H1 (cell line): ENCODE results near the gene REEP2. TPM values are rescaled to one million over a fixed set of nuclear protein-coding genes. Genes with fewer than 3 reads are reported as not detected.

ENCODE experiments used
- CTCF ChIA-PET: fragments of 300-600 bp; sonication (Branson Sonifier 250); formaldehyde crosslinking; loops from one replicate; lab custom pipeline; 2021; ENCODE audit not compliant: partially characterized antibody; lab: Charles Lee
- POLR2A ChIA-PET: fragments of 300-600 bp; sonication (Branson Sonifier 250); formaldehyde crosslinking; loops from one replicate; lab custom pipeline; 2021; ENCODE audit warnings: inconsistent platforms; ENCODE audit not compliant: partially characterized antibody; lab: Charles Lee
- DNase-seq, 2 experiments: peaks; one replicate each; pipeline versions ENCODE4 v3.0.0 to v3.0.0-alpha.2; 2010 to 2022; ENCODE audit warnings: low spot score in 2 of 2, low read depth in 1 of 2, mixed read lengths in 1 of 2
- FAIRE-seq: peaks from 2 replicates; lab custom pipeline; 2011; peaks lifted over from hg19 to GRCh38; lab: Jason Lieb, UNC
- H2AFZ ChIP-seq: 2 replicates; pipeline ENCODE4 v1.8.1; 2012; ENCODE audit warnings: low read length, inconsistent platforms
- H2AK5ac ChIP-seq: 2 replicates; pipeline ENCODE4 v1.6.1; 2013; ENCODE audit warnings: low read depth, low read length
- H2BK120ac ChIP-seq: replicated peaks from 2 replicates; pipeline ENCODE3; 2013; ENCODE audit warnings: low read depth, low read length, inconsistent platforms
- H2BK12ac ChIP-seq: 2 replicates; pipeline ENCODE4 v1.6.1; 2013; ENCODE audit warnings: low read depth, low read length
- H2BK15ac ChIP-seq: 2 replicates; pipeline ENCODE4 v1.6.1; 2013; ENCODE audit warnings: low read length
- H2BK20ac ChIP-seq: 2 replicates; pipeline ENCODE4 v1.6.1; 2013; ENCODE audit warnings: low read length
- H2BK5ac ChIP-seq: 2 replicates; pipeline ENCODE4 v1.6.1; 2013; ENCODE audit warnings: low read depth, low read length
- H3K14ac ChIP-seq: 2 replicates; pipeline ENCODE4 v1.6.1; 2013; ENCODE audit warnings: inconsistent platforms; ENCODE audit not compliant: insufficient read length
- H3K18ac ChIP-seq: 2 replicates; pipeline ENCODE4 v1.6.1; 2013; ENCODE audit warnings: low read length; ENCODE audit errors: extremely low read depth
- H3K23ac ChIP-seq: 2 replicates; pipeline ENCODE4 v1.6.1; 2013; ENCODE audit warnings: inconsistent platforms; ENCODE audit not compliant: insufficient read length
- H3K23me2 ChIP-seq: 2 replicates; pipeline ENCODE4 v1.6.1; 2013; ENCODE audit warnings: low read depth, low read length
- H3K27ac ChIP-seq: 2 replicates; pipeline ENCODE4 v1.6.1; 2011; ENCODE audit warnings: low read depth, low read length, inconsistent platforms
- H3K27me3 ChIP-seq, 4 experiments: replicated peaks in 1 of 4; 1 replicate in 1 of 4; 2 replicates in 3 of 4; pipeline versions ENCODE4 v1.6.1 to v1.8.1; 2011 to 2013; ENCODE audit warnings: low read length in 3 of 4, mild to moderate bottlenecking in 3 of 4, inconsistent platforms in 2 of 4, mixed read lengths in 2 of 4, moderate library complexity in 1 of 4; ENCODE audit not compliant: control insufficient read depth in 3 of 4, insufficient read depth in 3 of 4; ENCODE audit errors: extremely low read depth in 1 of 4
- H3K36me3 ChIP-seq, 4 experiments: 2 replicates each; pipeline versions ENCODE4 v1.6.1 to v1.8.1; 2011 to 2013; ENCODE audit warnings: mild to moderate bottlenecking in 4 of 4, low read length in 3 of 4, moderate library complexity in 2 of 4, control low read depth in 1 of 4, inconsistent platforms in 1 of 4; ENCODE audit not compliant: insufficient read depth in 4 of 4, control insufficient read depth in 2 of 4
- H3K4ac ChIP-seq: replicated peaks from 2 replicates; pipeline ENCODE3; 2013; ENCODE audit warnings: low read length, low read depth, mixed read lengths, inconsistent platforms; ENCODE audit not compliant: insufficient read length
- H3K4me1 ChIP-seq, 4 experiments: replicated peaks in 1 of 4; 1 replicate in 1 of 4; 2 replicates in 3 of 4; pipeline versions ENCODE4 v1.6.1 to v1.8.1; 2011 to 2013; ENCODE audit warnings: low read length in 3 of 4, inconsistent platforms in 2 of 4, mixed read lengths in 1 of 4; ENCODE audit not compliant: insufficient read depth in 4 of 4, control insufficient read depth in 3 of 4
- H3K4me2 ChIP-seq, 2 experiments: 2 replicates each; pipeline versions ENCODE4 v1.6.1 to v1.8.1; 2011 to 2013; ENCODE audit warnings: low read depth in 2 of 2, low read length in 2 of 2, control low read depth in 1 of 2, inconsistent platforms in 1 of 2, mild to moderate bottlenecking in 1 of 2; ENCODE audit not compliant: insufficient read depth in 1 of 2
- H3K4me3 ChIP-seq, 4 experiments: fragments of 200-600, 300-600 bp in 1 of 4; sonication (generic), shearing (Covaris generic), sonication (Bioruptor Twin) in 1 of 4; 2 replicates each; pipeline versions ENCODE4 v1.5.1 to v1.8.1; 2011 to 2016; ENCODE audit warnings: low read length in 4 of 4, low read depth in 3 of 4, control low read depth in 2 of 4, inconsistent platforms in 2 of 4, mild to moderate bottlenecking in 2 of 4, mixed read lengths in 1 of 4, moderate library complexity in 1 of 4; ENCODE audit not compliant: insufficient read depth in 2 of 4; ENCODE audit errors: extremely low read depth in 1 of 4
- H3K56ac ChIP-seq: replicated peaks from 2 replicates; pipeline ENCODE3; 2013; ENCODE audit warnings: low read depth, mild to moderate bottlenecking, mixed read lengths, low read length, inconsistent platforms; ENCODE audit not compliant: insufficient read length
- H3K79me1 ChIP-seq: 2 replicates; pipeline ENCODE4 v1.6.1; 2013; ENCODE audit warnings: low read depth, low read length, control low read depth
- H3K79me2 ChIP-seq, 2 experiments: 2 replicates each; pipeline versions ENCODE4 v1.6.1 to v1.8.1; 2012 to 2013; ENCODE audit warnings: low read length in 2 of 2, mild to moderate bottlenecking in 2 of 2, inconsistent platforms in 1 of 2; ENCODE audit not compliant: insufficient read depth in 2 of 2, control insufficient read depth in 1 of 2
- H3K9ac ChIP-seq, 4 experiments: replicated peaks in 1 of 4; 1 replicate in 1 of 4; 2 replicates in 3 of 4; pipeline versions ENCODE4 v1.6.1 to v1.8.1; 2011 to 2013; ENCODE audit warnings: low read depth in 3 of 4, low read length in 3 of 4, control low read depth in 2 of 4, mild to moderate bottlenecking in 2 of 4, moderate library complexity in 2 of 4, inconsistent platforms in 1 of 4; ENCODE audit errors: extremely low read depth in 1 of 4
- H3K9me3 ChIP-seq, 2 experiments: 2 replicates each; pipeline versions ENCODE4 v1.6.1 to v1.8.1; 2012 to 2013; ENCODE audit warnings: mild to moderate bottlenecking in 2 of 2, moderate library complexity in 2 of 2, control low read depth in 1 of 2, inconsistent platforms in 1 of 2, low read depth in 1 of 2, low read length in 1 of 2, mixed read lengths in 1 of 2; ENCODE audit not compliant: insufficient read depth in 2 of 2
- H4K20me1 ChIP-seq, 2 experiments: replicated peaks in 1 of 2; 2 replicates each; pipeline versions ENCODE3 to v1.8.1; 2011 to 2013; ENCODE audit warnings: inconsistent platforms in 2 of 2, low read length in 2 of 2, mild to moderate bottlenecking in 1 of 2; ENCODE audit not compliant: insufficient read depth in 2 of 2, control insufficient read depth in 1 of 2
- H4K5ac ChIP-seq: 2 replicates; pipeline ENCODE4 v1.6.1; 2013; ENCODE audit warnings: low read length, low read depth, mixed read lengths, inconsistent platforms; ENCODE audit not compliant: insufficient read length
- H4K8ac ChIP-seq: 2 replicates; pipeline ENCODE4 v1.8.0; 2013; ENCODE audit warnings: mild to moderate bottlenecking, moderate library complexity, low read length, inconsistent platforms; ENCODE audit not compliant: insufficient read depth; ENCODE audit errors: extremely low read depth
- H4K91ac ChIP-seq: replicated peaks from 2 replicates; pipeline ENCODE3; 2013; ENCODE audit warnings: low read length, mixed read lengths, inconsistent platforms; ENCODE audit not compliant: insufficient read length
- CEBPB ChIP-seq: IDR thresholded peaks from 2 replicates; pipeline ENCODE4 v1.6.1; 2012; ENCODE audit warnings: low read depth, low read length
- CHD2 ChIP-seq: IDR thresholded peaks from 2 replicates; pipeline ENCODE4 v1.6.1; 2012; ENCODE audit warnings: low read length, improper control_type of control experiment
- CTBP2 ChIP-seq: IDR thresholded peaks from 2 replicates; pipeline ENCODE4 v1.7.0; 2011; ENCODE audit warnings: borderline replicate concordance, mild to moderate bottlenecking, moderate library complexity, mixed read lengths, low read length; ENCODE audit not compliant: insufficient read depth, insufficient read length
- EGR1 ChIP-seq: IDR thresholded peaks from 2 replicates; pipeline ENCODE4 v1.6.1; 2011; ENCODE audit warnings: low read depth, low read length, borderline replicate concordance
- NANOG ChIP-seq: IDR thresholded peaks from 2 replicates; pipeline ENCODE4 v1.6.1; 2011; ENCODE audit warnings: low read length, low read depth, mild to moderate bottlenecking, inconsistent platforms; ENCODE audit not compliant: insufficient read depth, poor library complexity, severe bottlenecking
- RBBP5 ChIP-seq: IDR thresholded peaks from 2 replicates; pipeline ENCODE4 v1.7.1; 2012; ENCODE audit warnings: low read depth, mild to moderate bottlenecking, inconsistent platforms, low read length, moderate library complexity, borderline replicate concordance
- SAP30 ChIP-seq: fragments of 300-600 bp; sonication (generic); IDR thresholded peaks from 2 replicates; pipeline ENCODE4 v1.7.1; 2012; ENCODE audit warnings: low read length, moderate library complexity, mild to moderate bottlenecking, inconsistent platforms; ENCODE audit not compliant: insufficient read depth, insufficient replicate concordance
- SIRT6 ChIP-seq: IDR thresholded peaks from one replicate; pipeline ENCODE4 v1.7.1; 2012; ENCODE audit warnings: low read length, inconsistent platforms
- WGBS, 2 experiments: shearing (Covaris generic) in 1 of 2; methylation state at CpG; one replicate each; pipeline versions ENCODE4 v1.1.6 to v1.1.7; 2013 to 2015; ENCODE audit warnings: low lambda C conversion rate in 2 of 2, mixed read lengths in 2 of 2, inconsistent platforms in 1 of 2, low coverage in 1 of 2, missing lambda C conversion rate in 1 of 2; ENCODE audit not compliant: insufficient replicate concordance in 2 of 2, insufficient coverage in 1 of 2, insufficient read length in 1 of 2; ENCODE audit errors: extremely low coverage in 1 of 2, missing lambda C conversion rate in 1 of 2; 5-methylcytosine and 5-hydroxymethylcytosine counted together
- polyA plus RNA-seq, 7 experiments: library from polyadenylated mRNA; depleted of rRNA in 3 of 7; stranded (reverse) in 5 of 7; unstranded in 2 of 7; fragments of >200 nt in 5 of 7; fragments of 200-250 nt in 2 of 7; gene quantifications; 1 replicate in 5 of 7; 2 replicates in 1 of 7; 4 replicates in 1 of 7; pipeline versions ENCODE4 v1.2.1 to v1.2.3, GENCODE V29; 2011 to 2013; ENCODE audit warnings: missing spikeins in 2 of 7, mixed read lengths in 2 of 7
- total RNA-seq: library from RNA; stranded (reverse); fragmentation: NEBNext Ultra II Directional; extraction: Animal tissue kit (Norgen Biotek cat#: 25700); gene quantifications from 2 replicates; pipeline ENCODE4 v1.2.1, GENCODE V29; 2021
- TF ChIP-seq, protein P1 (sequence below): IDR thresholded peaks from 2 replicates; pipeline ENCODE4 v1.6.1; 2012; ENCODE audit warnings: low read length, inconsistent platforms

The REEP2 gene
- total and polyA plus RNA-seq, 2 of the 8 experiments (the other 6 are each of a cell fraction or from before 2014, with no cell fraction given): 26.5 to 40.2 TPM

DNA sequence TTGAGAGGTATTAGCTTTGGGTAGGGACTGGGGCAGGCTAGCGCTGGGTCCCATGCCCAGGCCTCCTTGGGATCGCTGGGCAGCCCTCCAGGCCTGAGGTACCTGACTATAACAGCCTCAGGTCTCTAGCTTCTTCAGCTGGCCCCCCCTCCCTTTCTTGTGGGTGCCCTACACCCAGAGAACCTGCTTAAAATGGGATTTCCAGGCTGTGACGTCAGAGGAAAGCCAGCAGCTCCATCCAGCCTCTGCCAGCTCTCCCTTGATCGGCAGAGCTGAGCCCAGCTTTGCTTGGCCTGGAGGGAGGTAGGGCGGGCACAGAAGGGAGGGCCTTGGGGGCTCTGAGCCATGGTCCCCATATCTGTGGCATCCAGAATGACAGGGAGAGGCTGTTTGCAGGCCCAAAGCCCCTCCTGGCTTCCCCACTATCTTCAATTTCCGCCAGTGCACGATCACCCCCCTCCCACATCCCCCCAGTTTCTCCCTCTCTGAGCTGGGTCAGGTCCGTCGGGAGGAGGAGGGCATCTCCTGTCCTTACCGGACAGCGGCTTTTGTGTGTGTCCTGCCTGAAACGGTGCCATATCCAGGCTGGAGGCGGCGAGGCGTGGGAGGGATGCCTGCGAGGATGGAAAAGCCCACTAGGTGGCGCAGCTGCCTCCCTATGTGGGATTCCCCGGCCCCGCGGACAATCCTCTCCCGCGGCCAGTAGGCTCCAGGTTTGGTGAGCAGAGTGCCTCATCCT, 10.8 kb downstream of the REEP2 start:
- H3K56ac ChIP-seq: no peak overlapping the region
- H3K18ac ChIP-seq: no peak overlapping the region
- 22% methylated on average over 22 of the region's 22 CpGs; no CpG with 5 or more reads in 1 of the 2 experiments for WGBS, 2 experiments
- no peak overlapping the region for H2BK120ac ChIP-seq
- H3K4ac ChIP-seq: no peak overlapping the region
- H3K79me2 ChIP-seq: no peaks in the 10 kb centered on the region
- no peaks in the 10 kb centered on the region for H3K36me3 ChIP-seq
- peak overlapping the region in 1 of 2 experiments; percentile 52; a peak in 2 of 4 replicates for H3K4me2 ChIP-seq
- H4K20me1 ChIP-seq: no peaks in the 10 kb centered on the region
- H3K23ac ChIP-seq: no peak overlapping the region
- 0 out of 2 replicates have a peak overlapping the region, but pooled peaks have one; percentile 51 for H2BK12ac ChIP-seq
- no peaks in the 10 kb centered on the region for H3K79me1 ChIP-seq
- H2BK15ac ChIP-seq: peak overlapping the region; percentile 20; the same call in 1 of the 2 replicates
- POLR2A ChIA-PET: interaction anchor here (0.9 to 10.1 kb wide), 18 partner anchors 7 to 271 kb away, joined by 3 to 128 read pairs (median 5); partner anchors contain the start of genes CDC23, EGR1, ETF1 and FAM53C
- no peak overlapping the region for H2AK5ac ChIP-seq
- DNase-seq: peak in 1 of 2 experiments; percentile 99
- H3K27ac ChIP-seq: no peak overlapping the region
- H2AFZ ChIP-seq: peak overlapping the region; percentile 96
- no peaks in the 10 kb centered on the region for H3K9me3 ChIP-seq
- 0 out of 2 replicates have a peak overlapping the region, but pooled peaks have one; percentile 47 for H2BK5ac ChIP-seq
- H2BK20ac ChIP-seq: no peak overlapping the region
- H3K14ac ChIP-seq: no peak overlapping the region
- CTCF ChIA-PET: interaction anchor here (0.5 to 24.9 kb wide), 28 partner anchors 11 to 801 kb away, joined by 3 to 532 read pairs (median 4); partner anchors contain the start of genes EGR1 and REEP2
- peaks cover 0 to 1% (median 0%) of the 10 kb centered on the region in 4 experiments; a peak in 1 of 7 replicates for H3K27me3 ChIP-seq
- H3K4me1 ChIP-seq: peaks cover 0 to 15% (median 7%) of the 10 kb centered on the region in 4 experiments; a peak in 5 of 7 replicates
- no peaks in the 10 kb centered on the region for H3K23me2 ChIP-seq
- H3K4me3 ChIP-seq: peak overlapping the region in 1 of 4 experiments; percentile 27; a peak in 1 of 8 replicates
- peak; percentile 39 for FAIRE-seq
- peak overlapping the region; percentile 39; the same call in 1 of the 2 replicates for H4K8ac ChIP-seq
- H4K5ac ChIP-seq: peak overlapping the region; percentile 41
- H3K9ac ChIP-seq: no peak overlapping the region
- H4K91ac ChIP-seq: peak overlapping the region; percentile 81
- no peak for TF ChIP-seq NANOG
- TF ChIP-seq RBBP5: no peak
- TF ChIP-seq SIRT6: no peak
- TF ChIP-seq, protein P1, sequence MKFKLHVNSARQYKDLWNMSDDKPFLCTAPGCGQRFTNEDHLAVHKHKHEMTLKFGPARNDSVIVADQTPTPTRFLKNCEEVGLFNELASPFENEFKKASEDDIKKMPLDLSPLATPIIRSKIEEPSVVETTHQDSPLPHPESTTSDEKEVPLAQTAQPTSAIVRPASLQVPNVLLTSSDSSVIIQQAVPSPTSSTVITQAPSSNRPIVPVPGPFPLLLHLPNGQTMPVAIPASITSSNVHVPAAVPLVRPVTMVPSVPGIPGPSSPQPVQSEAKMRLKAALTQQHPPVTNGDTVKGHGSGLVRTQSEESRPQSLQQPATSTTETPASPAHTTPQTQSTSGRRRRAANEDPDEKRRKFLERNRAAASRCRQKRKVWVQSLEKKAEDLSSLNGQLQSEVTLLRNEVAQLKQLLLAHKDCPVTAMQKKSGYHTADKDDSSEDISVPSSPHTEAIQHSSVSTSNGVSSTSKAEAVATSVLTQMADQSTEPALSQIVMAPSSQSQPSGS: no peak
- no peak for TF ChIP-seq CTBP2
- TF ChIP-seq SAP30: no peak
- peak; percentile 94 for TF ChIP-seq EGR1
- no peak for TF ChIP-seq CHD2
- TF ChIP-seq CEBPB: no peak
